CD4-positive, alpha-beta T cell treated with Interleukin-4 for 1 hour (primary cell): ENCODE results near the gene HSPA4.
"Not testable (repeated sequence)": the region's sequence is repeated elsewhere in the genome, so short reads cannot be mapped to it uniquely, and the experiment has no call there.

Experiments
- DNase-seq, 2 donors: peaks; one replicate each; pipeline ENCODE4 v3.0.0-alpha.2; 2020 to 2022

The HSPA4 gene

DNA sequence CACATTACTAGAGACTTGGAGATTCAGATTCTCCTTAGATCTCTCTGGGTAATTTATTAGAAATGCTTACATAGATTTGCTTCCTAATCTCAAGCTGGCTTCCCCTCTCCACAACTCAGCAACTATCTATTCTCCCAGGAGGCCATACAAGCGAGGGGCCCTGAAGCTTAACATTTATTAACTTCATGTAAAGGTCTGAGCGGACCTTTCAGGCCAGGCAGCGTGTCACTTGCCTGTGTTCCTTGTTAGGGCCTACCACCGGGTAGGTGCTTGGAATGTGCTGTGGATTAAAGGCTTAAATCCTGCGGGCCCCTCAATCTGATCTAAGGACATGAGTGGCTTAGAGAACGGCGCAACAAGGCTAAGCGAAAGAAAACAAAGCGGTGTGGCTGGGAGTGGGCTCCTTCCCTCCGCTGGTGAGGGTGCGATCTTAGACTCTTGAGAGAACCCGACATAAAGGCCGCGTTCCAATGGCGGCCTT lies 712 bp upstream of the HSPA4 start:
- DNase-seq: no peak

DNA sequence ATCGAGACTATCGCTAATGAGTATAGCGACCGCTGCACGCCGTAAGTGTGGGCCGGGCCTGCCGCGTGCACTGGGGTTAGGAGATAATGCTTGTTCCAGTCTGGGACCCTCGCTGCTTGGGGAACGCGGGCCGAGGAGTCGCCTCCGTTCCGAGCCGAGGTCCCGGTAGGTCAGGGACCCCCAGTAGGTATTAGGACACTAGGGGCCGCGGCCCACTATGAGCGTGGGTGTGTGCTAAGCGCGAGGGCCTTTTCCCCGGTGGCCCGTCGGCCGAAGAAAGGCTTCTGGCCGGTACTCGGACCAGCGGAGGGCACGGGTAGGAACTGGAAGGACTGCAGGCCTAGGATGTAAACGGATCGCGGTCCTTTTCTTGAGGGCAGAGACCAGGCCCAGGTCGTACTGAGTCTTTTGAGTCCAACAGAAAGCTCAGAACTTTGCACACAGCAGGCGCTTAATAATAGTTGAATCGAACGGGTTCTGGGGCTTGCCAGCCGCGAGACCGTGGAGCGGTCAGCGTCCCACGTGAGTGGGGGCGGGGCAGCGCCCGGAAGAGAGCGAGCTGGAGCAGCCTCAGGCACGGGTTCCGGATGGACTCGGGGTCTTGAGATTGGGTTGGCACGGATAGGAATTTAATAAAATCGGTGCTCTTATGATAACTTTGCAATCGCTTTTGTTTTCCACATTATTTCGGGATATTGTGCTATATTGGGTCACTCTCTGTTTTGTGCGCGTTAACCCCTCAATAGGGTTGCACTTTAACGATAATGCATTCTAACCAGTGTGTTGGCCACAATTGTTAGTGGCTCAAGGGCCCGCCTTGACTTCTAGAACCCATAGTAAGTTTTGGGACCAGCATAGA lies 733 bp downstream of the HSPA4 start:
- peak; percentile 56 to 57 for DNase-seq

DNA sequence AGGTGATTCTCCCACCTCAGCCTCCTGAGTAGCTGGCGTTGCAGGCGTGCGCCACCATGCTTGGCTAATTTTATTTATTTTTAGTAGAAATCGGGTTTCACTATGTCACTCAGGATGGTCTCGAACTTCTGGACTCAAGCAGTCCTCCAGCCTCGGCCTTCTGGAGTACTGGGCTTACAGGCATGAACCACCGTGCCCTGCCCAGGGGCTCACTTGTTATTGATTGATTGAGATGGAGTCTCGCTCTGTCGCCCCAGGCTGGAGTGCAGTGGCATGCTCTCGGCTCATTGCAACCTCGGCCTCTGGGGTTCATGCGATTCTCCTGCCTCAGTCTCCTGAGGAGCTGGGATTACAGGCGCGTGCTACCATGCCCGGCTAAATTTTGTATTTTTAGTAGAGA lies 1.6 kb downstream of the HSPA4 start:
- DNase-seq: no peak

DNA sequence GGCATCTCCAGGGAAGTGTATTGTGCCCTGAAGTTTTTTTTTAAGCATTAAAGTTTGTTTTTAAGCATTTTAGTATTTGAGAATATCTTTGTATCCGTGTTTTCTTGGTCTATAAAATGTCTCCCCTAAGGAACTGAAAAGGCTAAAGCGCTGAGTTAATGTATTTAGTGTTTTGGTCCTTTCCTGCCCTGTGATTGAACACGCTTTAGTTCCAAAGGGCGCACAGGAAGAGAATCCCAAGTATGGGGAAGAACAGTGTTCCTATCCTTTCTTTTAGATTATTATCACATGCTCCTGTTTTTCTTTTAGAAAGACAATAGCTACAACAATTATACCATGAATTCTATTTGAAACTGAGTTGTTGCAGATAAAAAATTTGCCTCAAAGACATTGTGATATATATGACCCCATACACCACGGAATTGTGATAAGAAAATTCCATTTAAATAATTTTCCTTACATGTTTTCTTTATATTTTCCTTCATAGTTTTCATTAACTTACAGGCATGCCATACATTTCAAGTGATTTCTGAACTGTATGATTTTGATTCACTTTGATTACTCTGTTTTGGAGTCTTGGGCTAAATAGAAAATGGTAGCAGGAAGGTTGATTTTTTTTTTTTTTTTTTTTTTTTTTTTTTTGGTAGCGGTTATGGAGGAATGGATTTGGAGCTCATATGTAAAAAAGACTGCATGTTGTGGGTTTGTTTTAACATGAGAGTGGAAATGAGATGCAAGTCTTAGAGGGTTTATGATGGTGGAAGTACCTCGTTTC lies 3.1 kb downstream of the HSPA4 start:
- DNase-seq: no peak

DNA sequence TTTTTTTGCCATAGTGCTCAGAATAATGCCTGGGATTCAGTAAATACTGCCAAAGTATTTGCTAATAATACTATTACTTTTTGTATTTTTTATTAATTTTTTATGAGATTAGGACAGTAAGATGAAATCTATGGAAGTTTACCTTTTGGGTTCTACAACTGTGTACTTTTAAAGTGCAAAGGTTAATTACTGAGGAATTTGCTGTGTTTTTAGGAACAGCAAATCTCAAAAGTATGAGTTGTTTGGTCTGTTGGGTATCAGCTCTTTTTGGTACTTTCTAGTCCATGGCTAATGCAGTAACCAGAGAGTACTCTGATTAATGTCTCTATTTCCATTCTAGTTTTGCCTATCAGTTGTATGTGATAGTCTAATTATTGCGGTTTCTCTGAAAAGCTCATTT lies 5.1 kb downstream of the HSPA4 start:
- no peak for DNase-seq

DNA sequence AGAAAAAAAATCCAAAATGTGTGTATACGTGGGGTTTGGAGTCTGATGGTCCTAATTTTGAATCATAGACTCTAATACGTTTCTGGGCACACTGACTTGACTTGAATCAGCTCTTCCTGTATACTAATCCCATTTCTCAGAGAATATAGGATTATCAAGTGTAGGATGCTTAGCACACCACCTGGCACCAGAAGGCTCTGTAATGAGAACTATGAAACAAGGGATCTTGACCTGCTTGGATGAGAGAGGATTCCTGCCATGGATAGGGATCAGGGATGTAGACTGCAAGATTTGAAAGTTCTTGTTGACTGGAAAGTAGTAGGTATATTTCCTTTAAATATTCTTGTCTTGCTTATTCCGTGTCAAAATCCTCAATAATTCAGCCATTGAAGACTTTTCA lies 7.8 kb downstream of the HSPA4 start:
- no peak for DNase-seq

DNA sequence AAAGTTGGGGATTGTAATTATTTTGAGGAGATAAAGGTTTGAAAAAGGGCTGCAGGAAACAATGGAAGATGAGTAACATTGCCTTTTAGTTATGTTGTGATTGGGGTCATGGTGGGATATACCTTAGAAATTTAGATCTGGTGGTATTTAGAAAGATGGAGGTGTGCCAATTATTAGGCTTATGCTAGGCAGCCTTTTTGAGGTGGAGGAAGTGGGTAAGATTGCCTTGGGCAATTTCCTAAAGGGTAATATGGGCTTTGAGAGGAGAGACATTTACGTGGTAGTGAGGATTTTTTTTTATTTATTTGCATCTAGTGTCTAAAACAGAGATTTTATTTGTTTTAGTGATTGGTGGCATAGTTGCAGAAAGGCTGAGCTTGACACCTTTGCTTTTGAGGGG lies 10.5 kb downstream of the HSPA4 start:
- no peak for DNase-seq

DNA sequence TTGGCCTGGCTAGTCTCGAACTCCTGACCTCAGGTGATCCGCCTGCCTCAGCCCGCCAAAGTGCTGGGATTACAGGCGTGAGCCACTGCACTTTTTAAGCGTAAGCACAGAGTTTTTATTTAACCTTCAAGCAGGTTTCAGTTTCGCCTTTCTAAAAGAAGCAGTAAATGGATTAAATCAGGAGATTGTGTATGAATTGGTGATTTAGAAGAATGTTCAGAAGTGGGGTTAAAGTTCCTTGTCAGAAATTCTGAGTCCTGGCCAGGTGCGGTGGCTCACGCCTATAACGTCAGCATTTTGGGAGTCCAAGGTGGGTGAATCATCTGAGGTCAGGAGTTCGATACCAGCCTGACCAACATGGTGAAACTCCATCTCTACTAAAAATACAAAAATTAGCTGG lies 12.2 kb downstream of the HSPA4 start:
- DNase-seq: no peak

DNA sequence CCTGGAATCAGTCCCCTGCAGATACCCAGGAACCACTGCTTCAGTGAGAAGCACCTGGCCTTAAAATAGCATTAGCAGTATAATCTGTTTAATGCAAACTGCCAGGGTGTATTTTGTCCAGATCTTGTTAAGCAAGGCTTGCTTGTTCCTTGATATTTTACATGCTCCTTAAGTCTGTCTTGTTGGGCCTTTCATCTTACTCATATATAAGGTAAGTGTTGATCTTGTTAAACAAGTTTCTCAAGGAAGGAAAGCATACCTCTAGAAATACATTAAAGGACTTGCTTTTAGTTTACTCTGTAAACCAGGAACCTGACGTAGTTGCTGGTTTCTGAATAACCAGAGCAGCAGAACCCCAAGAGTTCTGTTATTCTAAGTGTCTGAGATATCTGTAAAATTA lies 13.7 kb downstream of the HSPA4 start:
- no peak for DNase-seq

DNA sequence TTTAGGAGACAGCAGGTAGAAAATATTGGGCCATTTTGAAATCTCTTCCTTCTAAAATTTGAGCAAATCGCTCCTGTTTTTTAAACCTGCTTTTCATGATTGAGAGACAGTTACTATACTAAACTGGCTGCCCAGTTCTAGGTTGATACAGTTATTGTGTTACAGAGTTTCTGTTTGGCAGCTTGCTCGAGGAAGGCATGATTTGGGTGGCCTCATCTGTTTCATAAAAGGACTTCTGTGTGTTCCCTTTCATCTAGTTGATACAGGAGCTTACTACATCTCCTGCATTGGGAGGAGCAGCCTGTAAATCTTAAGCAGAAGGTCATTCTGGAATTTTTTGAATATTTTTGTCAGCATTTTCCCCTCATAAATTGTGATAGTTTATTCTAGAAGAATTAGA lies 14.2 kb downstream of the HSPA4 start:
- no peak for DNase-seq

DNA sequence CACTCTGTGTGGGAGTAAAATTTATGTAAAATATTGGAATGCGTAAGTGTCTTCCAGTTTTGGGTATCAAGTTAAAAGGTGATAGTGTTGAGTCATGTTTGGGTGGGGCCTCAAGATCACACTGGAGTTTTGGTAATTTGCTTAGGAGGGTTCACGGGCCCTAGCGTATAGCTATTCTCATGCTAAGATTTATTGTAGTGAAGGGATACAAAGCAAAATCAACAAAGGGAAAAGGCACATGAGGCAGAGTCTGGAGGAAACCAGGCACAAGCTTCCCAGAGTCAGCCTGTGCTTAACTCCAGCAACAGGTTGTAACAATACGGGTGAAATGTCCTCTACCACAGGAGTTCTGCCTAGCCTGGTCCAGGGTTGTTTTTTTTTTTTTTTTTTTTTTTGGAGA lies 20.2 kb downstream of the HSPA4 start:
- no peak for DNase-seq

DNA sequence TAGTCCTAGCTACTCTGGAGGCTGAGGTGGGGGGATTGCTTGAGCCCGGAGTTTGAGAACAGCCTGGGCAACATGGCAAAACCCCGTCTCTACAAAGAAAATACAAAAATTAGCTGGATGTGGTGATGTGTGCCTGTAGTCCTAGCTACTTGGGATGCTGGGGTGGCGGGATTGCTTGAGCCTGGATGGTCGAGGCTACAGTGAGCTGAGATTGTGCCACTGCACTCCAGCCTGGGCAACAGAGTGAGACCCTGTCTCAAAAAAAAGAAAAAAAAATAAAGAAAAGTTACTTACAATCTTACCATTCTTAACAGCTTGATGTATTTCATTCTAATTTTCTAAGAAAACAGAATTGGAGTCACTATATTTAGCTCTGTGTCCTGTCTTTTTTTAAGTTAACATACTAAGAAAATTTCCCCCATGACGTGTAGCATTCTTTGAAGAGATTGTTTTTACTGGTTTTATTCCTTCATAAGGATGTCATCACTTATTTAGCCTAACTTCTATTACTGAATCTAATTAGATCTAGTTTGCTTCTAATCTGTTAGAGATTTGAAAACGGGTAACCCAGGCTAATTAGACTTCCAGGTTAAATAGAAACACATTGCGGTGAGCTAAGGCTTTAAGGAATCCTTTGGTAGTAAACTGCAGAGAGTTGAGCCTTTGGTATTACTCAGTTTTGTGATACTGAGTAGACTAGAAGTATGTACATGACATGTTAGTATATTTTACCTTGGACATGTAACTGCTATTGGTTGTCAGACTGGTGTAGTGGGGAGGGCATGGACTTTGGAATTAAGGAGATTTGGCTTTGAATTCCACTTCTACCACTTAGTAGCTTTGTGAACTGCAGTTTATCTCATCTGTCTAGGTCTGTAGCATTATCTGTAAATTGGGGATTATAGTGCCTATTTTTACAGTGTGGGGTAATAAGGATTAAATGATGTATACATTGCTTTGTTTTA lies 24.0 kb downstream of the HSPA4 start:
- no peak for DNase-seq

DNA sequence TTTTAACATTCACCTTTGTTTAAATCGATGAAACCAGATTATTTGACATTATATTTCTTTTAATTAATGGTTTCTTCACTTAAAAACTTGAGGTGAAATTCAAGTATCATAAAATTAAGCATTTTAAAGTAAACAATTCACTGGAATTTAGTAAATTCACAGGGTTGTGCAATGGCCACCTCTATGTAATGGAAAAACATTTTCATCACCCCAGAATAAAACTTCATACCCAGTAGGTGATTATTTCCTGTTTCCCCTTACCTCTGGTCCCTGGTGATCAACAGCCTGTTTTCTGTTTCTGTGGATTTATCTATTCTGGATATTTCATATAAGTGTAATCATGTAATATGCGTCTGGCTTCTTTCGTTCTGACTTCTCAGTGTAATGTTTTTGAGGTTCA lies 27.2 kb downstream of the HSPA4 start:
- DNase-seq: no peak

DNA sequence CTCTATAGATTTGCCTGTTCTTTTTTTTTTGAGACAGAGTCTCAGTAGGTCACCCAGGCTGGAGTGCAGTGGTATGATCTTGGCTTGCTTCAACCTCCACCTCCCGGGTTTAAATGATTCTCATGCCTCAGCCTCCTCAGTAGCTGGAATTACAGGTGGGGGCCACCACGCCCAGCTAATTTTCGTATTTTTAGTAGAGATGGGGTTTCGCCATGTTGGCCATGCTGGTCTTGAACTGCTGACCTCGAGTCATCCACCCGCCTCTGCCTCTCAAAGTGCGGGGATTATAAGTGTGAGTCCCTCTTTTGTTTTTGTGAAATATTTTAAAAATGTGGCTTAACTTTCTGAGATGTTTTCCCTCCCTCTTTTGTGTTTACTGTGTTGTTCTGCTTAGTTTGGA lies 29.2 kb downstream of the HSPA4 start:
- DNase-seq: no peak

DNA sequence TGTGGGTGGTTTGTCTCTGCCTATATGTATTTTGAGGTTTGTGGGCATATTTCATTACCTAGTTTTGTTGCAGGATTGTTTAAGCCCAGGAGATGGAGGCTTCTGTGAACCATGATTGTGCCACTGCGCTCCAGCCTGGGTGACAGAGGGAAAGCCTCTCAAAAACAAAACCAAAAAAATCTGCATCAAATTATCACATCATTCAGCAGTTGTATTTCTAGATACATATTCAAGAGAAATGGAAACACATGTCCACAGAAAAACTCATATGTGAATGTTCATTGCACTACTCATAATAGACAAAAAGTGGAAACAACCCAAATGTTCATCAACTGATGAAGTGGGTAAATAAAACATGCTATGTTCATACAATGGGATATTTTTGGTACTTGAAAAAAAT lies 29.9 kb downstream of the HSPA4 start:
- no peak for DNase-seq

DNA sequence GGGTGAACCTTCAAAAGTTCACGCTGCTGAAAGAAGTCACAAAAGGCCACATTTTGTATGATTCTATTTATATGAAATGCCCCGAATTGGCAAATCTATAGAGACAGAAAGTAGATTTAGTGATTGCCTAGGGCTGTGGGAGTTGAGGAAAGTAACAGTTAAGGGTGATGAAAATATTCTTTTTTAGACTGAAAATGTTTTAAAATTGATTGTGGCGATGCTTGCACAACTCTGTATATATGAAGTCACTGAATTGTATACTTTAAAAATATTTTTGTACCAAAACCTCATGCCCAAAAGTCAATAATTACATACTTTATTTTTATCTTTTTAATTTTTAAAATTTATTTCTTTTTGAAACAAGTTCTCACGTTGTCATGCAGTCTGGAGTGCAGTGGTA lies 30.3 kb downstream of the HSPA4 start:
- no peak for DNase-seq

DNA sequence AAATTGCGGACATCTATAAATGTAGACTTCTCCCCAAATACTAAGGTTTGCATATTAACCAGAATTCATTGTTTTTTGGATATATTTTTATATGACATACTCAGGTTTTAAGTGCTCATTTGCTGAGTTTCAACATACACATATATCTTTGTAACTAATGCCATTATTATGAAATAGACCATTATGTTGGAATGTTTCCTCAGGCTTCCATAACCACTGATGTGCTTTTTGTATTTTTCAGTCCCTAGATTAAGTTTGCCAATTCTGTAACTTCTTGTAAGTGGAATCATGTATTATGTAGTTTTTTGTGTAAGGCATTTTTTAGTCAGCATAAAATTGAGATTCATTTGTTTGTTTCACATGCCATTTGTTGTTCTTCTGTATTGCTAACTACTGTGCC lies 32.1 kb downstream of the HSPA4 start:
- DNase-seq: no peak

DNA sequence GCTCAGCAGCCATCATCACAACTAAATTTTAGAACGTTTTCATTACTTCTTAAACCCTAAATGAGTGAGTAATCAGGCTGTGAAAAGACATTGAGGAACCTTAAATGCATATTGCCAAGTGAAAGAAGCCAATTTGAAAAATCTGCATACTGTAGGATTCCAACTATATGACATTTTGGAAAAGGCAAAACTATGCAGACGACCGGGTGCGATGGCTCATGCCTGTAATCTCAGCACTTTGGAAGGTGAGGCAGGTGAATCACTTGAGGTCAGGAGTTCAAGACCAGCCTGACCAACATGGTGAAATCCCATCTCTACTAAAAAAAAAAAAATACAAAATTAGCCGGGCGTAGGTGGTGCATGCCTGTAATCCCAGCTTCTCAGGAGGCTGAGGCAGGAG lies 33.4 kb downstream of the HSPA4 start:
- not testable (repeated sequence) for DNase-seq

DNA sequence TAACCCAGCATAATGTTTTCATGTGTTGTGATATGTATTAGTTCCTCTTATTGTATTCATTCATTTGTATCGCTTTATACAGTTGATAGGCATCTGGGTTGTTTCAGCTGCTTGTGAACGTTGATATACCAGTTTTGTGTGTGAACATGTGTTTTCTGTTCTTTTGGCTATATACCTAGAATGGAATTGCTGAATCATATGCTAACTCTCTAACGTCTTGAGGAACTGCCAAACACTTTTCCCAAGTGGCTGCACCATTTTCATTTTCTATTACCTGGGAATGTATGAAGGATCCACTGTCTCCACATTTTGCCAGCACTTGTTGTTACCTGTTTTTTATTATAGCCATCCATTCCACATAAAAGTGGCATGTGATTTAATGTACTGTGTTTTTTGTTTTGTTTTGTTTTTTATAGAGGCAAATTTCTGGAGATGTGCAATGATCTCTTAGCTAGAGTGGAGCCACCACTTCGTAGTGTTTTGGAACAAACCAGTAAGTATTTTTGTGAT lies 34.6 kb downstream of the HSPA4 start:
- DNase-seq: no peak

DNA sequence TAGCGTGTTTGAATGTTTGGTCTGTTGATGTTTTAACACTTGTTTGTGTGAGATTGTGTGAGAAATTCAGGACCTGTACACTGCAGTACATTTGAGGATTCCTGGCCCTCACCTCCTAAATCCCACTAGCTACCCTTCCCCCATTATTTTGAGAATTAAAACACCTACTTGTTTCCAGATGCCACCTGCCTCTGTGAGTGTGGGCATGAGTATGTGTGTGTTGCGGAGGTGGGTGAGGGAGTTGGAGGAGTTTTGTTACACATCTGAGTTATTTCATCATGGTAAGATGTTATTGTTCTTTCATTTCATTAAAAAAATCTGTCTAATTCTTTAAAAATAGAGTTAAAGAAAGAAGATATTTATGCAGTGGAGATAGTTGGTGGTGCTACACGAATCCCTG lies 36.3 kb downstream of the HSPA4 start:
- no peak for DNase-seq

DNA sequence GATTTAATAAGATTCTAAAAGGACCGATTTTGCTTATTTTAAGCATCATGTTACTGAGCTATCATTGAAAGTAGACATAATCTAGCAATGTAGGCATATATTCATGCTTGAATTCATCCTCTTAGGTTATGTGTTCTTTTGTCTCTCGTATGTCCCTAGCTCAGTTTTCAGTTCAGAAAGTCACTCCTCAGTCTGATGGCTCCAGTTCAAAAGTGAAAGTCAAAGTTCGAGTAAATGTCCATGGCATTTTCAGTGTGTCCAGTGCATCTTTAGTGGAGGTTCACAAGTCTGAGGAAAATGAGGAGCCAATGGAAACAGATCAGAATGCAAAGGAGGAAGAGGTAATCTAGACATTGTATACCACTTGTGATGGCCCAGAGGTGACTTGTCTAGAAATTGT lies 39.2 kb downstream of the HSPA4 start:
- no peak for DNase-seq

DNA sequence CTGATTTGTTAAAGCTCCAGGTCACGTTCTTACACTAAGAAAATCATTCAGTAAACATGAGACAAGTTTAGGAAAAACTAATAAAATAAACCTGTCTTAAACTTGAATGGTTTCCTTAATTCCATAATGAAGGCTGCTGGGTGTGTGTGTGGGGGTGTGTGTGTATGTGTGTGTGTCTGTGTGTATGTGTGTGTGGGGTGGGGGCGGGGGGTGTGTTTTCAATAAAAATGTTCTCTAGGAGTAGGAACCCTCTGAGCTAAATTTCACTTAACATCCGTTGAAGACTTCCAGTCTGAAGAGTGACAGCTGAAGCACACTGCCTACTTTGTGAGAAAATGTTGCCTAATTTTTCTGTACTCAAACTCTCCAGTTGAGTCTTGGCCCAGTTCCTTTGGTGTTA lies 54.5 kb downstream of the HSPA4 start:
- no peak for DNase-seq
